ENCODE measurements around the gene N4BP2L2. TPM values are rescaled to one million over a fixed set of nuclear protein-coding genes. Genes with fewer than 3 reads are reported as not detected.

N4BP2L2 gene
- total and polyA plus RNA-seq, 2 of the 13 experiments (the other 11 are each of a cell fraction or from before 2014, with no cell fraction given): 58.9 to 81.2 TPM

- TF ChIP-seq, protein P1, sequence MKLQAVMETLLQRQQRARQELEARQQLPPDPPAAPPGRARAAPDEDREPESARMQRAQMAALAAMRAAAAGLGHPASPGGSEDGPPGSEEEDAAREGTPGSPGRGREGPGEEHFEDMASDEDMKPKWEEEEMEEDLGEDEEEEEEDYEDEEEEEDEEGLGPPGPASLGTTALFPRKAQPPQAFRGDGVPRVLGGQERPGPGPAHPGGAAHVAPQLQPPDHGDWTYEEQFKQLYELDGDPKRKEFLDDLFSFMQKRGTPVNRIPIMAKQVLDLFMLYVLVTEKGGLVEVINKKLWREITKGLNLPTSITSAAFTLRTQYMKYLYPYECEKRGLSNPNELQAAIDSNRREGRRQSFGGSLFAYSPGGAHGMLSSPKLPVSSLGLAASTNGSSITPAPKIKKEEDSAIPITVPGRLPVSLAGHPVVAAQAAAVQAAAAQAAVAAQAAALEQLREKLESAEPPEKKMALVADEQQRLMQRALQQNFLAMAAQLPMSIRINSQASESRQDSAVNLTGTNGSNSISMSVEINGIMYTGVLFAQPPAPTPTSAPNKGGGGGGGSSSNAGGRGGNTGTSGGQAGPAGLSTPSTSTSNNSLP (IDR thresholded peaks at IDR 0.05; ENCODE audit: low read depth, low read length): no peak
- TF ChIP-seq MTF1 (CRISPR knock-in tag; IDR thresholded peaks at IDR 0.05): no peak
- no peak for TF ChIP-seq MAZ (IDR thresholded peaks at IDR 0.05; ENCODE audit: borderline replicate concordance, low read depth, low read length)
- TF ChIP-seq MAZ (CRISPR knock-in tag; IDR thresholded peaks at IDR 0.05; ENCODE audit: low read depth): no peak
- 0 out of 2 replicates have a peak, but pooled peaks have one; percentile 42 for TF ChIP-seq ZFP36L1 (CRISPR knock-in tag; IDR thresholded peaks at IDR 0.05)
- TF ChIP-seq, protein P2, sequence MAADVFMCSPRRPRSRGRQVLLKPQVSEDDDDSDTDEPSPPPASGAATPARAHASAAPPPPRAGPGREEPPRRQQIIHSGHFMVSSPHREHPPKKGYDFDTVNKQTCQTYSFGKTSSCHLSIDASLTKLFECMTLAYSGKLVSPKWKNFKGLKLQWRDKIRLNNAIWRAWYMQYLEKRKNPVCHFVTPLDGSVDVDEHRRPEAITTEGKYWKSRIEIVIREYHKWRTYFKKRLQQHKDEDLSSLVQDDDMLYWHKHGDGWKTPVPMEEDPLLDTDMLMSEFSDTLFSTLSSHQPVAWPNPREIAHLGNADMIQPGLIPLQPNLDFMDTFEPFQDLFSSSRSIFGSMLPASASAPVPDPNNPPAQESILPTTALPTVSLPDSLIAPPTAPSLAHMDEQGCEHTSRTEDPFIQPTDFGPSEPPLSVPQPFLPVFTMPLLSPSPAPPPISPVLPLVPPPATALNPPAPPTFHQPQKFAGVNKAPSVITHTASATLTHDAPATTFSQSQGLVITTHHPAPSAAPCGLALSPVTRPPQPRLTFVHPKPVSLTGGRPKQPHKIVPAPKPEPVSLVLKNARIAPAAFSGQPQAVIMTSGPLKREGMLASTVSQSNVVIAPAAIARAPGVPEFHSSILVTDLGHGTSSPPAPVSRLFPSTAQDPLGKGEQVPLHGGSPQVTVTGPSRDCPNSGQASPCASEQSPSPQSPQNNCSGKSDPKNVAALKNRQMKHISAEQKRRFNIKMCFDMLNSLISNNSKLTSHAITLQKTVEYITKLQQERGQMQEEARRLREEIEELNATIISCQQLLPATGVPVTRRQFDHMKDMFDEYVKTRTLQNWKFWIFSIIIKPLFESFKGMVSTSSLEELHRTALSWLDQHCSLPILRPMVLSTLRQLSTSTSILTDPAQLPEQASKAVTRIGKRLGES (CRISPR knock-in tag; IDR thresholded peaks at IDR 0.05; ENCODE audit: borderline replicate concordance): no peak
- TF ChIP-seq PHF20 (CRISPR knock-in tag; IDR thresholded peaks at IDR 0.05): no peak
- no peak for TF ChIP-seq NKX3-1 (CRISPR knock-in tag; IDR thresholded peaks at IDR 0.05)
- TF ChIP-seq FOXA3 (CRISPR knock-in tag; IDR thresholded peaks at IDR 0.05): no peak
- no peak for TF ChIP-seq RFX3 (CRISPR knock-in tag; IDR thresholded peaks at IDR 0.05)
- TF ChIP-seq TAF15 (IDR thresholded peaks at IDR 0.05; ENCODE audit: low read depth, low read length, poor library complexity, severe bottlenecking): no peak
- TF ChIP-seq ZNF879 (CRISPR knock-in tag; IDR thresholded peaks at IDR 0.05): no peak
- no peak for TF ChIP-seq CREM (IDR thresholded peaks at IDR 0.05)
- TF ChIP-seq CREM (CRISPR knock-in tag; IDR thresholded peaks at IDR 0.05): no peak
- TF ChIP-seq SNRNP70 (IDR thresholded peaks at IDR 0.05; ENCODE audit: low read depth, low read length): no peak
- TF ChIP-seq THAP7 (CRISPR knock-in tag; IDR thresholded peaks at IDR 0.05): no peak
- TF ChIP-seq, protein P3, sequence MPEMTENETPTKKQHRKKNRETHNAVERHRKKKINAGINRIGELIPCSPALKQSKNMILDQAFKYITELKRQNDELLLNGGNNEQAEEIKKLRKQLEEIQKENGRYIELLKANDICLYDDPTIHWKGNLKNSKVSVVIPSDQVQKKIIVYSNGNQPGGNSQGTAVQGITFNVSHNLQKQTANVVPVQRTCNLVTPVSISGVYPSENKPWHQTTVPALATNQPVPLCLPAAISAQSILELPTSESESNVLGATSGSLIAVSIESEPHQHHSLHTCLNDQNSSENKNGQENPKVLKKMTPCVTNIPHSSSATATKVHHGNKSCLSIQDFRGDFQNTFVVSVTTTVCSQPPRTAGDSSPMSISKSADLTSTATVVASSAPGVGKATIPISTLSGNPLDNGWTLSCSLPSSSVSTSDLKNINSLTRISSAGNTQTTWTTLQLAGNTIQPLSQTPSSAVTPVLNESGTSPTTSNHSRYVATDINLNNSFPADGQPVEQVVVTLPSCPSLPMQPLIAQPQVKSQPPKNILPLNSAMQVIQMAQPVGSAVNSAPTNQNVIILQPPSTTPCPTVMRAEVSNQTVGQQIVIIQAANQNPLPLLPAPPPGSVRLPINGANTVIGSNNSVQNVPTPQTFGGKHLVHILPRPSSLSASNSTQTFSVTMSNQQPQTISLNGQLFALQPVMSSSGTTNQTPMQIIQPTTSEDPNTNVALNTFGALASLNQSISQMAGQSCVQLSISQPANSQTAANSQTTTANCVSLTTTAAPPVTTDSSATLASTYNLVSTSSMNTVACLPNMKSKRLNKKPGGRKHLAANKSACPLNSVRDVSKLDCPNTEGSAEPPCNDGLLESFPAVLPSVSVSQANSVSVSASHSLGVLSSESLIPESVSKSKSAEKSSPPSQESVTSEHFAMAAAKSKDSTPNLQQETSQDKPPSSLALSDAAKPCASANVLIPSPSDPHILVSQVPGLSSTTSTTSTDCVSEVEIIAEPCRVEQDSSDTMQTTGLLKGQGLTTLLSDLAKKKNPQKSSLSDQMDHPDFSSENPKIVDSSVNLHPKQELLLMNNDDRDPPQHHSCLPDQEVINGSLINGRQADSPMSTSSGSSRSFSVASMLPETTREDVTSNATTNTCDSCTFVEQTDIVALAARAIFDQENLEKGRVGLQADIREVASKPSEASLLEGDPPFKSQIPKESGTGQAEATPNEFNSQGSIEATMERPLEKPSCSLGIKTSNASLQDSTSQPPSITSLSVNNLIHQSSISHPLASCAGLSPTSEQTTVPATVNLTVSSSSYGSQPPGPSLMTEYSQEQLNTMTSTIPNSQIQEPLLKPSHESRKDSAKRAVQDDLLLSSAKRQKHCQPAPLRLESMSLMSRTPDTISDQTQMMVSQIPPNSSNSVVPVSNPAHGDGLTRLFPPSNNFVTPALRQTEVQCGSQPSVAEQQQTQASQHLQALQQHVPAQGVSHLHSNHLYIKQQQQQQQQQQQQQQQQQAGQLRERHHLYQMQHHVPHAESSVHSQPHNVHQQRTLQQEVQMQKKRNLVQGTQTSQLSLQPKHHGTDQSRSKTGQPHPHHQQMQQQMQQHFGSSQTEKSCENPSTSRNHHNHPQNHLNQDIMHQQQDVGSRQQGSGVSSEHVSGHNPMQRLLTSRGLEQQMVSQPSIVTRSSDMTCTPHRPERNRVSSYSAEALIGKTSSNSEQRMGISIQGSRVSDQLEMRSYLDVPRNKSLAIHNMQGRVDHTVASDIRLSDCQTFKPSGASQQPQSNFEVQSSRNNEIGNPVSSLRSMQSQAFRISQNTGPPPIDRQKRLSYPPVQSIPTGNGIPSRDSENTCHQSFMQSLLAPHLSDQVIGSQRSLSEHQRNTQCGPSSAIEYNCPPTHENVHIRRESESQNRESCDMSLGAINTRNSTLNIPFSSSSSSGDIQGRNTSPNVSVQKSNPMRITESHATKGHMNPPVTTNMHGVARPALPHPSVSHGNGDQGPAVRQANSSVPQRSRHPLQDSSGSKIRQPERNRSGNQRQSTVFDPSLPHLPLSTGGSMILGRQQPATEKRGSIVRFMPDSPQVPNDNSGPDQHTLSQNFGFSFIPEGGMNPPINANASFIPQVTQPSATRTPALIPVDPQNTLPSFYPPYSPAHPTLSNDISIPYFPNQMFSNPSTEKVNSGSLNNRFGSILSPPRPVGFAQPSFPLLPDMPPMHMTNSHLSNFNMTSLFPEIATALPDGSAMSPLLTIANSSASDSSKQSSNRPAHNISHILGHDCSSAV (CRISPR knock-in tag; IDR thresholded peaks at IDR 0.05; ENCODE audit: borderline replicate concordance): no peak
Measured at GRCh38 chr13:32454886-32455593, 83.6 kb downstream of the N4BP2L2 start (continued).
